A549 (cell line): ENCODE data around the gene RUNX3.

Experiments used
- CEBPB ChIP-seq, 2 experiments: fragments of >200 bp in 1 of 2; sonication (Bioruptor Twin) in 1 of 2; formaldehyde crosslinking in 1 of 2; IDR thresholded peaks; 2 replicates each; pipeline ENCODE4 v1.6.1; 2012 to 2016
- EP300 ChIP-seq, 2 experiments: fragments of >200 bp; sonication (Bioruptor Twin); formaldehyde crosslinking; IDR thresholded peaks; 2 replicates in 1 of 2; 3 replicates in 1 of 2; pipeline ENCODE4 v1.6.1; 2016 to 2017
- GATA3 ChIP-seq: IDR thresholded peaks from 2 replicates; pipeline ENCODE4 v1.6.1; 2012; ENCODE audit warnings: borderline replicate concordance
- NR3C1 ChIP-seq: fragments of >200 bp; sonication (Bioruptor Twin); formaldehyde crosslinking; IDR thresholded peaks from 3 replicates; pipeline ENCODE4 v1.6.1; 2017
- POLR2A ChIP-seq: IDR thresholded peaks from 2 replicates; pipeline ENCODE4 v1.6.1; 2012; ENCODE audit warnings: mild to moderate bottlenecking, low read length
- RFX5 ChIP-seq: fragments of 450-650 bp; IDR thresholded peaks from 2 replicates; pipeline ENCODE4 v1.7.1; 2014; ENCODE audit warnings: antibody characterized with exemption, mild to moderate bottlenecking, moderate library complexity
- RNF2 ChIP-seq: fragments of 200-600 bp; sonication (generic); IDR thresholded peaks from 2 replicates; pipeline ENCODE4 v1.6.1; 2016; ENCODE audit warnings: low read depth, mild to moderate bottlenecking, antibody characterized with exemption, moderate library complexity, borderline replicate concordance
- TF ChIP-seq, protein P1 (sequence below): fragments of >200 bp; sonication (Bioruptor Twin); formaldehyde crosslinking; IDR thresholded peaks from 2 replicates; pipeline ENCODE4 v1.6.1; 2016
- TF ChIP-seq, protein P2 (sequence below): fragments of >200 bp; sonication (Bioruptor Twin); formaldehyde crosslinking; IDR thresholded peaks from 3 replicates; pipeline ENCODE4 v1.5.1; 2016
- TF ChIP-seq, protein P3 (sequence below): fragments of 200-600 bp; sonication (generic); IDR thresholded peaks from 2 replicates; pipeline ENCODE4 v1.6.1; 2016; ENCODE audit warnings: antibody characterized with exemption, mild to moderate bottlenecking, moderate library complexity
- TF ChIP-seq, protein P4 (sequence below): IDR thresholded peaks from 2 replicates; pipeline ENCODE4 v1.6.1; 2012; ENCODE audit warnings: low read depth, borderline replicate concordance

DNA sequence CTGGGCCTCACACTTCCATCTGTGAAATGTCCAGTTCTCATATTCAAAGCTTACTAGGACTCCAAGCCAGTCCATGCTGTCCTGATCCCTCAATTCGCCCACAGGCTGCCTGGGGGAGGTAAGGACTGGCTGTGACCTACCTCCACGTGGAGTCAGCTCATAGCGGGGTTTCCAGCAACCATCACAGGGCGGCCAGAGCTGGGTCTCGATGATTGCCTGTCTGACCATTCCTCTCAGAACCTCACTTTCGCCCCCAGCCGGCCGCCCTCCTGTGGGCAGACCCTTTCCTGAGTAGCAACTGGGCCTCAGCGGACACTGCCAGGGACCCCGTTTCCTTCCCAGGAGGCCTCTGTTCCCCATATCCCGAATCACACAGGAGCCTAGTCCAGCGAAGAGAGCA lies 3.4 kb upstream of the RUNX3 start:
- TF ChIP-seq GATA3 (no peak), POLR2A (no peak), RNF2 (no peak), EP300 (IDR thresholded peaks at IDR 0.05) (no peak), NR3C1 (no peak), CEBPB (IDR thresholded peaks at IDR 0.05) (no peak), RFX5 (no peak)
- TF ChIP-seq, protein P1, sequence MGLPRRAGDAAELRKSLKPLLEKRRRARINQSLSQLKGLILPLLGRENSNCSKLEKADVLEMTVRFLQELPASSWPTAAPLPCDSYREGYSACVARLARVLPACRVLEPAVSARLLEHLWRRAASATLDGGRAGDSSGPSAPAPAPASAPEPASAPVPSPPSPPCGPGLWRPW = no peak
- TF ChIP-seq, protein P2, sequence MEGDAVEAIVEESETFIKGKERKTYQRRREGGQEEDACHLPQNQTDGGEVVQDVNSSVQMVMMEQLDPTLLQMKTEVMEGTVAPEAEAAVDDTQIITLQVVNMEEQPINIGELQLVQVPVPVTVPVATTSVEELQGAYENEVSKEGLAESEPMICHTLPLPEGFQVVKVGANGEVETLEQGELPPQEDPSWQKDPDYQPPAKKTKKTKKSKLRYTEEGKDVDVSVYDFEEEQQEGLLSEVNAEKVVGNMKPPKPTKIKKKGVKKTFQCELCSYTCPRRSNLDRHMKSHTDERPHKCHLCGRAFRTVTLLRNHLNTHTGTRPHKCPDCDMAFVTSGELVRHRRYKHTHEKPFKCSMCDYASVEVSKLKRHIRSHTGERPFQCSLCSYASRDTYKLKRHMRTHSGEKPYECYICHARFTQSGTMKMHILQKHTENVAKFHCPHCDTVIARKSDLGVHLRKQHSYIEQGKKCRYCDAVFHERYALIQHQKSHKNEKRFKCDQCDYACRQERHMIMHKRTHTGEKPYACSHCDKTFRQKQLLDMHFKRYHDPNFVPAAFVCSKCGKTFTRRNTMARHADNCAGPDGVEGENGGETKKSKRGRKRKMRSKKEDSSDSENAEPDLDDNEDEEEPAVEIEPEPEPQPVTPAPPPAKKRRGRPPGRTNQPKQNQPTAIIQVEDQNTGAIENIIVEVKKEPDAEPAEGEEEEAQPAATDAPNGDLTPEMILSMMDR = no peak
- TF ChIP-seq, protein P3, sequence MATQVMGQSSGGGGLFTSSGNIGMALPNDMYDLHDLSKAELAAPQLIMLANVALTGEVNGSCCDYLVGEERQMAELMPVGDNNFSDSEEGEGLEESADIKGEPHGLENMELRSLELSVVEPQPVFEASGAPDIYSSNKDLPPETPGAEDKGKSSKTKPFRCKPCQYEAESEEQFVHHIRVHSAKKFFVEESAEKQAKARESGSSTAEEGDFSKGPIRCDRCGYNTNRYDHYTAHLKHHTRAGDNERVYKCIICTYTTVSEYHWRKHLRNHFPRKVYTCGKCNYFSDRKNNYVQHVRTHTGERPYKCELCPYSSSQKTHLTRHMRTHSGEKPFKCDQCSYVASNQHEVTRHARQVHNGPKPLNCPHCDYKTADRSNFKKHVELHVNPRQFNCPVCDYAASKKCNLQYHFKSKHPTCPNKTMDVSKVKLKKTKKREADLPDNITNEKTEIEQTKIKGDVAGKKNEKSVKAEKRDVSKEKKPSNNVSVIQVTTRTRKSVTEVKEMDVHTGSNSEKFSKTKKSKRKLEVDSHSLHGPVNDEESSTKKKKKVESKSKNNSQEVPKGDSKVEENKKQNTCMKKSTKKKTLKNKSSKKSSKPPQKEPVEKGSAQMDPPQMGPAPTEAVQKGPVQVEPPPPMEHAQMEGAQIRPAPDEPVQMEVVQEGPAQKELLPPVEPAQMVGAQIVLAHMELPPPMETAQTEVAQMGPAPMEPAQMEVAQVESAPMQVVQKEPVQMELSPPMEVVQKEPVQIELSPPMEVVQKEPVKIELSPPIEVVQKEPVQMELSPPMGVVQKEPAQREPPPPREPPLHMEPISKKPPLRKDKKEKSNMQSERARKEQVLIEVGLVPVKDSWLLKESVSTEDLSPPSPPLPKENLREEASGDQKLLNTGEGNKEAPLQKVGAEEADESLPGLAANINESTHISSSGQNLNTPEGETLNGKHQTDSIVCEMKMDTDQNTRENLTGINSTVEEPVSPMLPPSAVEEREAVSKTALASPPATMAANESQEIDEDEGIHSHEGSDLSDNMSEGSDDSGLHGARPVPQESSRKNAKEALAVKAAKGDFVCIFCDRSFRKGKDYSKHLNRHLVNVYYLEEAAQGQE = no peak
- TF ChIP-seq, protein P4, sequence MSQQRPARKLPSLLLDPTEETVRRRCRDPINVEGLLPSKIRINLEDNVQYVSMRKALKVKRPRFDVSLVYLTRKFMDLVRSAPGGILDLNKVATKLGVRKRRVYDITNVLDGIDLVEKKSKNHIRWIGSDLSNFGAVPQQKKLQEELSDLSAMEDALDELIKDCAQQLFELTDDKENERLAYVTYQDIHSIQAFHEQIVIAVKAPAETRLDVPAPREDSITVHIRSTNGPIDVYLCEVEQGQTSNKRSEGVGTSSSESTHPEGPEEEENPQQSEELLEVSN = no peak
